ENCODE results near the gene PTGES. TPM values are rescaled to one million over a fixed set of nuclear protein-coding genes. Genes with fewer than 3 reads are reported as not detected.

PTGES gene
- total RNA-seq, 1 experiment from 2014 or later = 17.2 TPM

- TF ChIP-seq ZFX (IDR thresholded peaks at IDR 0.05) = no peak
- no peak for TF ChIP-seq TCF7L2 (IDR thresholded peaks at IDR 0.05; ENCODE audit: borderline replicate concordance, extremely low read depth, insufficient read depth, insufficient read length)
- no peak for TF ChIP-seq FOSL1 (IDR thresholded peaks at IDR 0.05; ENCODE audit: low read depth)
- no peak for TF ChIP-seq EGR1 (IDR thresholded peaks at IDR 0.05; ENCODE audit: low read depth)
- TF ChIP-seq CEBPB (IDR thresholded peaks at IDR 0.05; ENCODE audit: low read depth) = no peak
- no peak for TF ChIP-seq ZNF274 (IDR thresholded peaks at IDR 0.05; ENCODE audit: low read depth, low read length)
- Histone ChIP-seq H3K36me3 (ENCODE audit: control insufficient read depth in 1 of 2, insufficient read depth in 2 of 2, low read length in 2 of 2) (no peaks in the 10 kb centered on the region), H3K9me3 (ENCODE audit: control insufficient read depth in 1 of 2, insufficient read depth in 1 of 2, low read depth in 1 of 2, low read length in 2 of 2) (no peaks in the 10 kb centered on the region), H3K4me1 (ENCODE audit: control insufficient read depth in 1 of 2, insufficient read depth in 2 of 2, low read length in 2 of 2) (peaks cover 3 to 11% of the 10 kb centered on the region in 2 experiments; a peak in 2 of 4 replicates), H3K27me3 (ENCODE audit: insufficient read depth, low read length) (no peaks in the 10 kb centered on the region), H3K4me3 (replicated peaks in 1 of 2; ENCODE audit: low read depth in 1 of 2, low read length in 2 of 2) (no peak overlapping the region), H3K9ac (ENCODE audit: low read length) (no peak overlapping the region), H2AFZ (ENCODE audit: low read depth, low read length, poor library complexity, severe bottlenecking) (no peak overlapping the region), H3K27ac (ENCODE audit: low read depth, low read length) (no peak overlapping the region), H3K4me2 (ENCODE audit: low read length) (no peak overlapping the region), H3K79me2 (ENCODE audit: insufficient read depth, low read length) (no peaks in the 10 kb centered on the region), H3K9me2 (ENCODE audit: insufficient read depth) (no peaks in the 10 kb centered on the region), H4K20me1 (ENCODE audit: insufficient read depth) (no peaks in the 10 kb centered on the region)
- ChIA-PET POLR2A (no interaction called here), CTCF (no interaction called here), RAD21 (ENCODE audit: low non-redundant PET in 1 of 2, low total read pairs in 2 of 2, uncharacterized antibody in 2 of 2, unreplicated experiment in 2 of 2) (no interaction called here)
- no TSS peak for BruUV-seq (replicated peaks)
- DNase-seq (ENCODE audit: low read depth, low spot score) (no peak), ATAC-seq (no peak)
- intact Hi-C loops (cut with micrococcal nuclease) = no loop called here
These were observed 33.6 kb upstream of the PTGES start for GRCh38 chr9:129786481-129786880.

DNA sequence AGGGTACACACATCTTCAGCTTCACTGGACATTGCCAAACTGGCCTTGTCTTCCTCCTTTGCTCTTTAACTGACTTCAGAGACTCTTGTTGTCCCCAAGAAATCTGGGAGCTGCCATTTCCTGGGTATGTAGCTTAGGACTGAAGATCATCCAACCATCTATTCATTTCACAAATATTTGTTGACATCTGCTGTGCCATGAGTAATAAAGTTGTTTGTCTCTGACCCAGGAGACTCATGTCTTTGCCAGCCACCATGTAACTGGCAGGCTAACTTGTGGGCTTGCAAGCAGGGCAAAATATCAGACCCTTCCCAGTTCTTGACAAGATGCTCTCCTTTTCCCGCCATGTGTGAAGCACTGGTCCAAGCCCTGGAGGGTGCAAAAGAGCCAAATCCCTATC is 33.0 kb upstream of the PTGES start:
- intact Hi-C loops (cut with micrococcal nuclease) = loop anchor here (2.0 kb wide), 1 partner anchor 655 kb away; no protein-coding TSS in a partner anchor
- DNase-seq (ENCODE audit: low read depth, low spot score) (no peak), ATAC-seq (no peak)
- Histone ChIP-seq H3K9me3 (ENCODE audit: control insufficient read depth in 1 of 2, insufficient read depth in 1 of 2, low read depth in 1 of 2, low read length in 2 of 2) (no peaks in the 10 kb centered on the region), H3K36me3 (ENCODE audit: control insufficient read depth in 1 of 2, insufficient read depth in 2 of 2, low read length in 2 of 2) (no peaks in the 10 kb centered on the region), H3K9me2 (ENCODE audit: insufficient read depth) (no peaks in the 10 kb centered on the region), H2AFZ (ENCODE audit: low read depth, low read length, poor library complexity, severe bottlenecking) (no peak overlapping the region), H4K20me1 (ENCODE audit: insufficient read depth) (no peaks in the 10 kb centered on the region), H3K4me1 (ENCODE audit: control insufficient read depth in 1 of 2, insufficient read depth in 2 of 2, low read length in 2 of 2) (peaks cover 3 to 11% of the 10 kb centered on the region in 2 experiments; a peak in 2 of 4 replicates), H3K27me3 (ENCODE audit: insufficient read depth, low read length) (no peaks in the 10 kb centered on the region), H3K9ac (ENCODE audit: low read length) (no peak overlapping the region), H3K79me2 (ENCODE audit: insufficient read depth, low read length) (no peaks in the 10 kb centered on the region), H3K27ac (ENCODE audit: low read depth, low read length) (no peak overlapping the region), H3K4me2 (ENCODE audit: low read length) (no peak overlapping the region), H3K4me3 (replicated peaks in 1 of 2; ENCODE audit: low read depth in 1 of 2, low read length in 2 of 2) (no peak overlapping the region)
- CTCF ChIA-PET = no interaction called here
- RAD21 ChIA-PET (ENCODE audit: low non-redundant PET in 1 of 2, low total read pairs in 2 of 2, uncharacterized antibody in 2 of 2, unreplicated experiment in 2 of 2) = no interaction called here
- BruUV-seq (replicated peaks) = no TSS peak
- POLR2A ChIA-PET = no interaction called here
- TF ChIP-seq MAX (IDR thresholded peaks at IDR 0.05) (no peak), FOSL1 (IDR thresholded peaks at IDR 0.05; ENCODE audit: low read depth) (no peak), SRF (IDR thresholded peaks at IDR 0.05; ENCODE audit: low read depth) (no peak), YY1 (IDR thresholded peaks at IDR 0.05; ENCODE audit: extremely low read depth, insufficient replicate concordance, low read depth, low read length) (no peak), ZNF274 (IDR thresholded peaks at IDR 0.05; ENCODE audit: low read depth, low read length) (no peak), REST (IDR thresholded peaks at IDR 0.05; ENCODE audit: low read depth) (no peak), RAD21 (IDR thresholded peaks at IDR 0.05; ENCODE audit: low read depth) (no peak), EZH2 (IDR thresholded peaks at IDR 0.05) (no peak), JUND (IDR thresholded peaks at IDR 0.05) (no peak), CBX3 (IDR thresholded peaks at IDR 0.05; ENCODE audit: low read depth) (no peak), ELF1 (IDR thresholded peaks at IDR 0.05; ENCODE audit: borderline replicate concordance, low read depth) (no peak), POLR2A (IDR thresholded peaks at IDR 0.05; ENCODE audit: borderline replicate concordance, extremely low read depth, insufficient read depth, insufficient read length) (no peak)
- TF ChIP-seq, protein P1, sequence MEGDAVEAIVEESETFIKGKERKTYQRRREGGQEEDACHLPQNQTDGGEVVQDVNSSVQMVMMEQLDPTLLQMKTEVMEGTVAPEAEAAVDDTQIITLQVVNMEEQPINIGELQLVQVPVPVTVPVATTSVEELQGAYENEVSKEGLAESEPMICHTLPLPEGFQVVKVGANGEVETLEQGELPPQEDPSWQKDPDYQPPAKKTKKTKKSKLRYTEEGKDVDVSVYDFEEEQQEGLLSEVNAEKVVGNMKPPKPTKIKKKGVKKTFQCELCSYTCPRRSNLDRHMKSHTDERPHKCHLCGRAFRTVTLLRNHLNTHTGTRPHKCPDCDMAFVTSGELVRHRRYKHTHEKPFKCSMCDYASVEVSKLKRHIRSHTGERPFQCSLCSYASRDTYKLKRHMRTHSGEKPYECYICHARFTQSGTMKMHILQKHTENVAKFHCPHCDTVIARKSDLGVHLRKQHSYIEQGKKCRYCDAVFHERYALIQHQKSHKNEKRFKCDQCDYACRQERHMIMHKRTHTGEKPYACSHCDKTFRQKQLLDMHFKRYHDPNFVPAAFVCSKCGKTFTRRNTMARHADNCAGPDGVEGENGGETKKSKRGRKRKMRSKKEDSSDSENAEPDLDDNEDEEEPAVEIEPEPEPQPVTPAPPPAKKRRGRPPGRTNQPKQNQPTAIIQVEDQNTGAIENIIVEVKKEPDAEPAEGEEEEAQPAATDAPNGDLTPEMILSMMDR (IDR thresholded peaks at IDR 0.05 in 2 of 3, conservative IDR thresholded peaks at IDR 0.05 in 1 of 3; ENCODE audit: borderline replicate concordance in 1 of 3, insufficient read depth in 1 of 3, low read depth in 2 of 3, low read length in 2 of 3) = no peak

Data from HCT116 (cell line).